Esophagus squamous epithelium (tissue), 4 donors: ENCODE results near the gene POTEM. TPM values are rescaled to one million over a fixed set of nuclear protein-coding genes. Genes with fewer than 3 reads are reported as not detected.

Source experiments
- small RNA-seq, 4 donors: library from RNA; depleted of rRNA; stranded (forward); fragments of <200 nt; gene quantifications; one replicate each; pipeline ENCODE3, GENCODE V24; 2016
- total RNA-seq, 4 donors: library from RNA; depleted of rRNA; stranded (reverse); fragments of >200 nt; gene quantifications; one replicate each; pipeline ENCODE4 v1.1.0, GENCODE V29; 2016

POTEM gene
- total RNA-seq, 4 donors from 2014 or later, result not detected

Small RNAs within 50 kb of the gene (small RNA-seq; reads per million reads assigned to genes)
- 0 reads per million in 4 donors for gene RNU6-1239P
